Measurements from ENCODE around the gene TRIO. TPM values are rescaled to one million over a fixed set of nuclear protein-coding genes. Genes with fewer than 3 reads are reported as not detected.
"Not testable (repeated sequence)": the region's sequence is repeated elsewhere in the genome, so short reads cannot be mapped to it uniquely, and the experiment has no call there.

Gene TRIO
- polyA plus RNA-seq (ENCODE audit: insufficient read length in 3 of 3): 100 to 1,000 TPM; 104 to 124 (median 116) TPM
- long read RNA-seq, donor 1, partial matches to known transcripts: 2,512 of 2,515 reads
- long read RNA-seq, donor 1, other reads (novel, unspliced or antisense): 0 of 2,515 reads
- long read RNA-seq, donor 2, partial matches to known transcripts: 0 of 6 reads
- long read RNA-seq, donor 2, other reads (novel, unspliced or antisense): 0 of 6 reads
- long read RNA-seq, donor 3, partial matches to known transcripts: 0 of 4 reads
- long read RNA-seq, donor 3, other reads (novel, unspliced or antisense): 0 of 4 reads
- long read RNA-seq, donor 4, partial matches to known transcripts: 13 of 18 reads
- long read RNA-seq, donor 4, other reads (novel, unspliced or antisense): 0 of 18 reads
- long read RNA-seq, donor 5: 0 reads
- long read RNA-seq, donor 6, partial matches to known transcripts: 0 of 3 reads
- long read RNA-seq, donor 6, other reads (novel, unspliced or antisense): 0 of 3 reads
- long read RNA-seq, donor 7, partial matches to known transcripts: 0 of 1 reads
- long read RNA-seq, donor 7, other reads (novel, unspliced or antisense): 0 of 1 reads
- long read RNA-seq, donor 8: 0 reads
- long read RNA-seq, donor 9, partial matches to known transcripts: 0 of 5 reads
- long read RNA-seq, donor 9, other reads (novel, unspliced or antisense): 0 of 5 reads
- long read RNA-seq, donor 10, partial matches to known transcripts: 0 of 1 reads
- long read RNA-seq, donor 10, other reads (novel, unspliced or antisense): 0 of 1 reads
- long read RNA-seq, donor 11, partial matches to known transcripts: 0 of 2 reads
- long read RNA-seq, donor 11, other reads (novel, unspliced or antisense): 0 of 2 reads
- long read RNA-seq, donor 12, partial matches to known transcripts: 0 of 1 reads
- long read RNA-seq, donor 12, other reads (novel, unspliced or antisense): 0 of 1 reads
- long read RNA-seq, donor 13: 0 reads
- long read RNA-seq, donor 14, partial matches to known transcripts: 0 of 1 reads
- long read RNA-seq, donor 14, other reads (novel, unspliced or antisense): 0 of 1 reads
- long read RNA-seq, donor 15, partial matches to known transcripts: 5 of 7 reads
- long read RNA-seq, donor 15, other reads (novel, unspliced or antisense): 0 of 7 reads
- long read RNA-seq, donor 16, partial matches to known transcripts: 25 of 36 reads
- long read RNA-seq, donor 16, other reads (novel, unspliced or antisense): 0 of 36 reads

DNA sequence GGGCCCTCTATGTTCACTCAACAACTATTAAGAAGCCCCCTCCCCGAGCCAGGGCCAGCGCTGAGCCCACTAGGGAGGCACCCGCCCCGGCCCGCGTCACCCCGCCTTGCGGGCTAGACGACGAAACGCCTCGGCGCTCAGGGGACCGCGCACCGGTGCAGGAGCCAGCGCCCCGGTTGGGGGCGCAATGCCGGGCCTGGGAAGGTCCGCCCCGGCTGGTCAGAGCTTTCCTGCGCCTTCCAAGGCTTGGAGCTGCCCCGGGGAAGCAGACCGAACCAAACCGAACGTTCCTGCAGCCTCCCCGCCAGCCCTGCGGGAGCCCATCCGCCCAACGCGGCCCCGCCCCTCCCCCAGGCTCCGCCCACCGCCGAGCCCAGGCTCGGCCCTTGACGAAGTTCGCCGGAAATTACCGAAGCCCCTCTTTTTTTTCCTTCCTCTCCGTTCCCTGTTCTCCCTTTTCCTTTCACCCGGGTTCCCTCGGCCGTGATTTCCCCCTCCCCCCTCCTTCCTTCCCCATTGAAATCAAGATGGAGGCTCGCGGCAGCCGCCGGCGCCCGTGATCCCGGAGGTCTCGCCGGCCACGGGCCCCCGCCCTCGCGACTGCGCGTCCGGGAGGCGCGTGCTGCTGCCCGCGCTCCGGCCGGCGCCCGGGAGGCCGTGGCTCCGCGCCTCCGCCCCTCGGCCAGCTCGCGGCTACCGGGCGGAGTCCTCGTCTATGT, at the start of gene TRIO:
Gene TRIO, plus strand, starts transcription at position 516 of the 719 bp plus-strand sequence. CDS start 384 bp downstream, outside the sequence.
- peak; percentile 84 to 93 (median 90) for DNase-seq (ENCODE audit: extremely low read depth in 1 of 11, low read depth in 9 of 11, low spot score in 4 of 11)

DNA sequence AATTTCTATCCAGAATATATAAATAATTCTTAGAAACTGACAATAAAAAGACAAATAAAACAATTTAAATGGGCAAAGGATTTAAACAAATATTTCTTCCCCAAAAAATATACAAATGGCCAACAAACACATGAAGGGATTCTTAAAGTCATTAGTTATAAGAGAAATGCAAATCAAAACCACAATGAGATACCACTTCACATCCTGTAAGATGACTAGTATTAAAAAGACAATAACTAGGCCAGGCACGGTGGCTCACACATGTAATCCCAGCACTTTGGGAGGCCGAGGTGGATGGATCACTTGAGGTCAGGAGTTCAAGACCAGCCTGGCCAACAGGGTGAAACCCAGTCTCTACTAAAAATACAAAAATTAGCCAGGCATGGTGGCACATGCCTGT, 45.8 kb upstream of the TRIO start:
- not testable (repeated sequence) for DNase-seq (ENCODE audit: extremely low read depth in 1 of 11, low read depth in 9 of 11, low spot score in 4 of 11)

DNA sequence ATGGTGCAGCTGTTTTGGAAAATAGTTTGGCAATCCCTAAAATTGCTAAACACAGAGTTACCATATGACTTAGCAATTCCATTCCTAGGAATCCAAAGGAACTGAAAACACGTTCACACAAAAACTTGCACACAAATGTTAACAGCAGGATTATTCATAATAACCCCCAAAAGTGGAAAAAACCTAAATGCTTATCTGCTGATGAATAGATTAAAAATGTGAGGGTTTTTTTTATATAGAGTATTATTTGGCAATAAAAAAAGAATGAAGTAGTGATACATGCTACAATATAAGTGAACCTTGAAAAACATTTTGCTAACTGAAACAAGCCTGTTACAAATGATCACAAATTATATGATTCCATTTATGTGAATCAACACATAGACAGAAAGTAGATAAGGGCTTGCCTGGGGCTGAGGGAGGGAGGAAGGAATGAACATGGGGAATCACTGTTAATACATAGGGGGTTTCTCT, 45.1 kb upstream of the TRIO start:
- DNase-seq (ENCODE audit: extremely low read depth in 1 of 11, low read depth in 9 of 11, low spot score in 4 of 11): no peak

DNA sequence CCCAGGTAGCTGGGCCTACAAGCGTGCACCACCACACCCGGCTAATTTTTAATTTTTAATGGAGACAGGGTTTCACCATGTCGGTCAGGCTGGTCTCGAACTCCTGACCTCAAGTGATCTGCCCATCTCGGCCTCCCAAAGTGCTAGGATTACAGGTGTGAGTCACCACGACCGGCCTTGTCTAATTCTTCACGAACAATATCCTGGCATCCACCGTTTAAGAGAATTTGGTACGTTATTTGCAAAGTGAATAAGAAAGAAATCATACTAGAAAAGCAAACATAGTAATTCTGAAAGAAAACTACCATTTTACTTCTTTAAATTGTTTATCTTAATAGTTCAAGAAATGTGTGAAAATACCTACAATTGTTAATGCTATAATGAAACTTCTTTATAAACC, 42.9 kb upstream of the TRIO start:
- DNase-seq (ENCODE audit: extremely low read depth in 1 of 11, low read depth in 9 of 11, low spot score in 4 of 11): no peak

DNA sequence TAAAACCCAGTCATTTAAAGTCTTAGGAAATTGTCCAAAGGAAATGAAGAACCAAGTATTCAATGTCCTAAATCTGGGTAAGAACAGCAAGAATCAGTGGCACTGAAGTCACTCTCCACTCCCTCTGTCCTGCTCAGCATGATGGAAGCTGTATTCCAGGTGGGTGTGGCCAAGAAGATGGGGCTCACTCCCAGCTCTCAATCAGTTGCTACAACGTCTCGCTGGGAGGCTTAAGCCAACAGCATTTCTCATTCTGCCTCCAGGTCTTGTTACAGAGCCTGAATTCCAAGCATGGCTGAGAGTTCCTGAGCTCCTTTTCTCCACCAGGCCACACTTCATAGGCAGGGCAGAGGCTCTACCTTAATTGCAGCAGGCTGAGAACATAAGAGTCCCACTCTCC, 41.2 kb upstream of the TRIO start:
- no peak for DNase-seq (ENCODE audit: extremely low read depth in 1 of 11, low read depth in 9 of 11, low spot score in 4 of 11)

DNA sequence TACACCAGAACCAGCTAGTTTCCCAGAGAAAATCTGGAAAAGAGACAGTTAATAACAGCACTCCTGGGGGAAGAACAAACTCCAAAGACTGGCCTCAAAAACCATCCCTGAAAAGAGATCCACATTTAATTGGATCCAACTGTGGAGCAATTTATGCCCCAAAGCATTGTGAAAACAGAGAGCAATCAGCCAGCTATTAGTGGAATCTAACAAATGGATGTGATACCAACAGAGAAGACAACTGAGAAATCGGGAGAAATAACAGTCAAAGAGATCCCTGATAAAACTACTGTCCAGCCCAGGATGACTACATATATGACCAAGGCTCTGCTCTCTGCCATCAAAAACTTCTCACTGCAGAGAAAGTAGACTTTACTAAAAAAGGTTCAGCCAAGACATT, 40.5 kb upstream of the TRIO start:
- no peak for DNase-seq (ENCODE audit: extremely low read depth in 1 of 11, low read depth in 9 of 11, low spot score in 4 of 11)

DNA sequence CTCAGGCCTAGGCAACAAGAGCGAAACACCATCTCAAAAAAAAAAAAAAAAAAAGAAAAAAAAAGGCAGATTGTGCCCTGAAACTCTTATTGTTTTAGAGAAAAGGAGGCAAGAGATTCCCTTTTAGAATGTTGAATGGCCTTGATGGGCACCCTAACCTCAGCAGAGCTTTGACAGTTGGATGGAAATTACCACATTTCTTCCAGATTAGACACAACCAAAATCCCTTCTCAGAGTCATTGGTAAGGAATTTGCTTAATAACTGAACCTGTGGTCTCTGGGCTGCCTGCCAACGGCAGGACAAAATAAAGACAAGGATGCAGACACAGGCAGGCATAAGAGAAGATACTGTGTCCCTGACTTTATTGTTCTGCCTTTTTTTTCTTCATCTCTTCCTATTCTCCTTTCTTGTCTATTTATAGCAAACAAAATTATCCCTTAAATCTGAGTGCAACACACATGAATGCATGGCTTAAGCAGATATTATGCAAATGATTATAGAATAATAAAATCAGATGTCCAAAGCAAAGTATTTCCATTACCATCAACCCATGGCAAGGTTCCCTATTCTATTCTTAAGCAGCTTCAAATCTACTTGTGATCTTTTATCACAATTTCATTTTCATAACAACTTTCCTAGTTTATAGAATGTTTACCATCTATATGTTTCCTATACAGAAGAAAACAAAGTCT, 37.3 kb upstream of the TRIO start:
- no peak for DNase-seq (ENCODE audit: extremely low read depth in 1 of 11, low read depth in 9 of 11, low spot score in 4 of 11)

DNA sequence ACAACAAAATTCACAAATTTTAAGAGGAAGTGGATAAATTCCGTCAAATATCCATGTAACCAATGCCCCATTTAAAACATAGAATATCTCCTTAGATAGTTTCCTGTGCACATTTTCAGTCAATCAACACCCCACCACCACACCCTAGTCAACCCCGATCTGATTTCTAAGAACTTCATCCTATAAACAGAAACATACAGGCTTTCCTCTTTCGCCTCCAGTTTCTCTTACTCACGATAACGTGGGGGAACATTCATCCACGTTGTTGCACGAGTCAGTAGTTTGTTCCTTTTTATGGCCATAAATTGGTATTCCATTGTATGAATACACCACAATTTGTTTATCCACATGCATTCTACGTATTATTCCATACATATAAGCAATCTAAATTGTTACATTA, 35.6 kb upstream of the TRIO start:
- no peak for DNase-seq (ENCODE audit: extremely low read depth in 1 of 11, low read depth in 9 of 11, low spot score in 4 of 11)

DNA sequence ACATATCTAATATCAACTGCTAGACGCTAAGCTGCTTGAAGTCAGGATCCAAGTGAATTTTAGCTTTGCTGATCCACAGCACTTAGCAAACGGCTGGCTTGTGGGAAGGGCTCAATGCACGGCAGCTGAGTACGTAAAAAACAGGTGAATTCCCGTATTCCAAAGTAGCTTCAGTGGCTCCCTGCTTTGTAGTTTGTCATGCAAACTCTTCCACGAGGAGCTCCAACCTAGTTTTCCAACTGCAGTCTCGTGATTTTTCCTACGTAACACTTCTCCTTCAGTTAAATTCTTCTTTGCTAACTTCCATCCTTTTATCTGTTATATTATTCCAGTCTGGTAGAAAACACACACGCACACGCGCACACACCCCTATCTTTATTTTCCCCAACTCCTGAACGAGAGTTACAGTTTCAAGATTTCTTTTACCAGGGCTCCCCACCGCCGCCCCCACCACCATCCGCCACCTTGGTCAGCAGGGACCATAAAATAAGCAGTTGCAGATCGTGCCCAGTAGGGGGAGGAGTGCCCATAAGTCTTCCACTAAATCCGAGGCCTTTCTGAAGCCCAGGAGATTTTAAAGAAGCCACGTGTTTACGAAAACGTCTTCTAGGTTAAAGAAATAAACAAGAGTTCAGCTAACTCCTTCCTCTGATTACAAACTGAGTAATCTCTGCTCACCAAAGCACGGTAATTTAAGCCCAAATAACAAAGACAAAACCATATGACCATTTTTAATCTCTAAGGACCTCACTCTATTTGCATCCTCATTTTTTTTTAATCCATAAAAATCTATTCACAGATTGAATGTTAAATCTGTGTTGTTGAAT, 34.8 kb upstream of the TRIO start:
- DNase-seq (ENCODE audit: extremely low read depth in 1 of 11, low read depth in 9 of 11, low spot score in 4 of 11): peak; percentile 29 to 65 (median 47)

DNA sequence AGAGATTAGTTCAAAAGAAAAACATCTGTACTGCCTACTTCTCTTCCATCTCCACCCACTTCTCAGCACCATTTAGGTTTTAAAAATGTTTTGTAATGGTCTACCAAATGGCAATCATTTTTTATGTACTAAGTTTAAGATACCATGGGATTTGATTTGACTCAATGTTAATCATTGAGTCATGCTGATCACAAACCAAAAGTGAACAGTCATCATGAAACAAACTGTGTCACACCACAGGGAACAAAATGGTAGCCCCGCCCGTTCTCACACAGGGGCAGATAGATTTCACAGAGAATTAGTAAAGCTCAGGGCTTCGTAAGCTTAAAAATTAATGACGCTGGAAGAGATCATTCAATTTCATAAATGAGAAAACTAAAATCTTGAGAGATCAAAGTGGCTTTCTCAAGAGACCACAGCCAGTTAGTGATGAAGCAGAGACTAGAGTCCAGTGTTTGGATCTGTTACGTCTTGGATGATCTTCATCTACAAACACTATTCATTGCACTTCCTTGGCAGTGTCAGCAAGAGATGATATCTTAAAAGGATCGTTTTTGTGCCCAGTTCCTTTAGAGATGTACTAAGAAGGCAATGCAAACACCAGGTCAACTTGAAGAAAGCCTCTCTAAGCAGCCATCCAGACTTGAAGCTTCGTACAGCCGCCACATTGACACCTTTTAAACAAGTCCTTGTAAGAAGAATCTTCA, 33.9 kb upstream of the TRIO start:
- DNase-seq (ENCODE audit: extremely low read depth in 1 of 11, low read depth in 9 of 11, low spot score in 4 of 11): no peak

DNA sequence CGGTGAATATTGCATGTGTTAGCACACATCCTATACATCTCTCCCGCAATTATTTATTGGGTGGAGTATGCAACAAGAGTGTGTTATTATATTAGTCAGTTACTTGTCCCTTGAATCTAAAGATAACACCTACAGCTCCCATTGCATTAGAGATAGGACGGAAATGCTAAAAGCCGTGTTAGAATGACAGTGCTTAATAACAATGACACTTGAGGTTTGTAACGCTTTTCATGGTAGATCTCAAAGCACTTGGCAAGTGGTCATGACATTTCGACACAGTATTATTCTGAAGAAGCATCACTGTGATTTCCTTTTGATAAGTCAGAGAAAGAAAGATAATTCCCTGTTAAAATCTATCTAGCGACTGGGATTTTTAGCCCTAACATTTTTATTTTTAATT, 33.4 kb upstream of the TRIO start:
- no peak for DNase-seq (ENCODE audit: extremely low read depth in 1 of 11, low read depth in 9 of 11, low spot score in 4 of 11)

DNA sequence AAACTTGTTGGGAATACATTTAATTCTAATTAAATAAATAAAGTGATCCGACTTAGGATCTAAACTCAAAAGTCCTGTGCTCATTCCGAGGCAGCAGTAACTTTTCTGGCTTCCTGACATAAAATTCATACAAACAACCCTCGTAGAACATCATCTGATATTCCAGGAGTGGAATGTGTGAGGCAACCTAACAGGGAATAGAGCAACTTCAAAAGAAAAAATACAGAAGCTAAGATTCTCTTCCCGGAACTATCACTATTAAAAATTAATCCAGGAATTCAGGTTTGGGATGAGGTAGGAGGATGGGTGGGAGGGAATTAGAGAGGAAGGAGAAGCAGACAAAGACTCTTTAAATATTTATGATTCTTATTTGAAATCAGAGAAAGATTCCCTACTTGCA, 32.9 kb upstream of the TRIO start:
- DNase-seq (ENCODE audit: extremely low read depth in 1 of 11, low read depth in 9 of 11, low spot score in 4 of 11): no peak

DNA sequence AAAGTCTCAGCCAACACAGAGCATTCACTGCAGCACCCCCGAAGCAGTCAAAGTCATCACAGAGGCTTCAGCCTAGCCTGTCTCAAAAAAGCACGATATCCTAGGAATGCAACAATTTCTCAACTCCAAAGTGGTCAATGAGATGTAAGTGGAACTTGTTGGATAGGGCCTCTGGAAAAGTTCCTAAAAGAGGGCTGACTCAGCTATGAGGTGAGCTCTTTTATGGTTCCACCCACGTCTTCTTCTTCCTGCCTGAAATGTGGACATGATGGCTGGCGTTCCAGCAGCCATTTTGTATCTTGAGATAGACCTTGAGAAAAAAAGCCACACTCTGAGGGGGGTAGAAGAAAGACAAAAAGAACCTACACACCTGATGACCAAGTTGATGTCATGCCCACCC, 32.5 kb upstream of the TRIO start:
- no peak for DNase-seq (ENCODE audit: extremely low read depth in 1 of 11, low read depth in 9 of 11, low spot score in 4 of 11)

DNA sequence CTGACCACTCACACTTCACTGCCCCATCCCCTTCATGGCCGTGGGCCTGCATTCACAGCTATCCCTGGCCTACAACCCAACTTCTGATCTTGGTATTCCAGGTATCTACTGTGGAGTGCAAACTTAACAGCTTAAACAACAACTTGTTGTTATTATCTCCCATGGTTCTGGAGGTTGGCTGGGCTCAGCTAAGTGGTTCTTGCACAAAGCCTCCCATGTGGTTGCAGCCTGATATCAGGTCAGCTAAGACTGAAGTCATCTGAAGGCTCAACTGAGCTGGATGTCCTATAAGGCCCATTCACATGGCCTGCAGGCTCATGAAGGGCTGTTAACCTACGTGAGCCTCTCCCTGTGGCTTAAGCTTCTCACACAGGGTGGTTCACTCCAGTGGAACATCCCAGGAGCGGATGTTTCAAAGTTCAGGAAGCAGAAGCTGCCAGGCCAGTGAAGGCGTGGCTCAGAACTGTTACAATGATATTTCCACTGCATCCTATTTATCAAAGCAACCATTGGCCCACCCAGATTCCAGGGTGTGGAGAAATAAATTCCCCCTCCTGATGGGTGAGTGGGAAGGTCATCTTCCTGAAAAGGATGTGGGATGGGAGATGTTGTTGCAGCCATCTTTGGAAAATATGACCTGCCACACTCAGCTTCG, 30.0 kb upstream of the TRIO start:
- DNase-seq (ENCODE audit: extremely low read depth in 1 of 11, low read depth in 9 of 11, low spot score in 4 of 11): no peak

DNA sequence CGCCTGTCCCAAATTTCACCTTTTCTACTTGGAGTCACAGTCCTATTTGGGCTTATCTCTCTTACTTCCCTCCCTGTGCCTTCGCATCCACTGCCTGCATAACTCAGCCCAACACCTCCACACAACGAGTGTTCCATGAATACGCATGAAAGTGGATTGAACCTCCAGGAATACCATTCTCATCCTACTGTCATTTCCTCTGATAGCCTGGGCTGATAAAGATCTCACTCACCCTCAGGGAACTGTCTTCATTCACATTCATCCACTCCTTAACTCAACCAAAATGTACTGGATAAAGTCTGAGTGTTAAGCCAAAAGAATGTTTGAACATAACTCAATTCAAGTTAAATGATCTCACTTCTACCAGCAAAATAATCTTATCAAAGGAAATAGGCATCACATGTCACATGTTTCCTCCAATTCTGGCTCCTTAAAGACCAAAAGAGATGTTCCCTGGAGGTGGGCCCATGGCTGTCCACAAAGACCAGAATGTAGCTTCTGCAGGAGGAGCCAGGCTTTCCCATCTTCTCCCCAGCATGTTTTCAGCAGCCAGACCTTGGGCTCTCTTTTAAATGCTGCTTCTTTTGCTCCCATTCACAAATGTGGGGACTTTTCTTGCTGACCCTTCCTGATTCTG, 28.4 kb upstream of the TRIO start:
- DNase-seq (ENCODE audit: extremely low read depth in 1 of 11, low read depth in 9 of 11, low spot score in 4 of 11): no peak
